Body of pancreas (tissue), 4 donors: ENCODE data around the gene SLC28A3.

ENCODE experiments used
- CTCF ChIP-seq, 7 experiments: fragments of 450-650 bp in 4 of 7; fragments of 200-600 bp in 3 of 7; sonication (generic) in 3 of 7; IDR thresholded peaks; one replicate each; pipeline ENCODE4 v1.5.1; 2016 to 2019; ENCODE audit warnings: antibody characterized with exemption in 7 of 7
- POLR2A ChIP-seq, 3 donors: fragments of 450-650 bp; IDR thresholded peaks; one replicate each; pipeline ENCODE4 v1.6.1; 2016; ENCODE audit warnings: antibody characterized with exemption in 3 of 3, mild to moderate bottlenecking in 2 of 3

- no peak for TF ChIP-seq CTCF (IDR thresholded peaks at IDR 0.05)
- no peak for TF ChIP-seq POLR2A (IDR thresholded peaks at IDR 0.05)
Observed at GRCh38 chr9:84300271-84300670, 40.3 kb downstream of the SLC28A3 start.
